ENCODE results near the gene C11orf24.

GRCh38 chr11:68287419-68287818, 15.6 kb upstream of the C11orf24 start:
- TF ChIP-seq CTCF (IDR thresholded peaks at IDR 0.05) (no peak), ZFX (IDR thresholded peaks at IDR 0.05; ENCODE audit: borderline replicate concordance) (no peak)
